EH (cell line): ENCODE results near the gene RC3H1.
"Not testable (repeated sequence)": the region's sequence is repeated elsewhere in the genome, so short reads cannot be mapped to it uniquely, and the experiment has no call there.

Source experiments
- DNase-seq: peaks from one replicate; pipeline ENCODE4 v3.0.0-alpha.2; 2015; ENCODE audit warnings: low read depth

The RC3H1 gene

DNA sequence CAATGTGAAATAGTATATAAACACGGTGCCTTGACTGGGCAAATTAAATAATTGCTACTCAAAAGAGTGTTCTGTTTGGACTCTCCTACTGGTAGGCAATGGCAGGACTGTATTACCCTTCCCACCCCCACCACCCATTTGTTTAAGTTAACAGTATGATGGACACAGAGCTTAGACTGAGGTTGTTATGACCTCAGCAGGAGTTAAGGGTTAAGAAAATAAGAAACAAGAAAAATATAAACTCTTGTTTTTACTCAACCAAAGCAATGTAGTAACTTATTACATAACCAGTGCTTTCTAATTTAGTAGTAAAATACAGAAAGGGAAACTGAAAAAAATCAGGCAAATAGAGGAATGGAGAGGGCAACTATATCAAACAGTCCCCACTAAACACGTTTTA is 85.1 kb downstream of the RC3H1 start:
- DNase-seq, result no peak

DNA sequence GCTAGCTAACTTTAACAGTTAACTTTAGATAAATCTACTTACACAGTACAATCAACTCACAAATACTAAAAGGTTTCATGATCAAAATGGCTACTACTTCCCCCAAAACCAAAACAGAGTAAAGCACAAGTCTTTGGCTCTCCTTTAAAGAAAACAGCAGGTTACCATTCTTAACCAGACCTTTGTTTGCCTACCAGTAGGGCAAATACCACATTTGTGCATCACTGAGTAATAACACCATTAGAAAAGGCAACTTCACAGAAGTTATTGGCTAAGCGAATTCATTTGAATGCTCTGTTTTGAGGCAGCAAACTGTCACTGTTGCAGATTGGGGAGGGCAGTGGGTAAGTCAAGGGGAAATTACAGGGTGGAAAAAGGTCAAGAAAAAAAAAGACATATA is 87.7 kb downstream of the RC3H1 start:
- no peak for DNase-seq

DNA sequence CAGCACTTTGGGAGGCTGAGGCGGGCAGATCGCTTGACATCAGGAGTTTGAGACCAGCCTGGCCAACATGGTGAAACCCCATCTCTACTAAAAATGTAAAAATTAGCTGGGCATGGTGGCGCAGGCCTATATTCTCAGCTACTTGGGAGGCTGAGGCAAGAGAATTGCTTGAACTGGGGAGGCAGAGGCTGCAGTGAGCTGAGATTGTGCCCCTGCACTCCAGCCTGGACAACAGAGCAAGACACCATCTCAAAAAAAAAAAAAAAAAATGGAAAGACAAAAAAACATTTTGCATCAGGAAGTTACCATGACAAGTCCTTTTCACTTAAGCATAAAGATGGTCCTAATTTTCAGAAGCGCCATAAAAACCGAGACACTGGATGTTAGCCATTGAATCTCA is 91.6 kb downstream of the RC3H1 start:
- DNase-seq, result not testable (repeated sequence)

DNA sequence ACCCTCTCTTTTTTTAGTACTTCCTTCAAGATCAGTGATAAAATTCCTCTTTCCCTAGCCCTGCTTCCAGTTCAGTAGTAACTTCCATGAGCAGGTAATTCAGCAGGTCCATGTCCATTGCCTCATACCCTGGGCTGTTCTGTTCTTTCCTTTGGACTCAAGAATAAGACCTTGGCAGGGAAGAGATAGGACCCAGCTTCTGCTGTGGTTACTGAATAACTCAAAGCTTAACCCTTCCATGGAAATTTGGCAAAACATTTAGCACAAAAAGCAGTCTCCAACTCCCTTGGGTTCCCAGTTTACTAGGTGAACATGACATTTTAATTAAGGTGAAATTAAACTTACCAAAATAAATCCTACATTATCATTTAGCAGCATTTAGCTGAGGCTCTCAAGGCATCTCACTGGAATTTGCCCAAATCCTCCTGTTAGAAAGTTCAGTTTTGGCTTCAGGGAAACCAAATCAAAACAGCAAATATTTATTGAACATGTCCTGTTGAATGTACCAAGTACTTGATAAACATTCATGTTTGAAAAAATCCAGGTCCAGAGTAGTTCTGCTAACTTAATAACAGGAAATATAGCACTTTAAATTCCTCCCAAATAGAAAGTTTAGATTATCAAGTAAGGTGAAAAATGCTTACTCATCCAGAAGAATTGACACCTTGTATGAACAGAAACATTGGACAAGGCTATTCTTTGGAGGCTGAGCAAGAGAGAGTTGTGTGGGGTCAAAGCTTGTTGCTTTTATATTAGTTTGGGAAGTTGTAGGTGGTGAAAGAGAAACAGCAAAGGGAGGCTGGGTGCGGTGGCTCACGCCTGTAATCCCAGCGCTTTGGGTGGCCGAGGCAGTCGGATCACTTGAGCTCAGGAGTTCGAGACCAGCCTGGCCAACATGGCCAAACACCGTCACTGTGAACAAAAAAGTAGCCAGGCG is 96.6 kb downstream of the RC3H1 start:
- DNase-seq, result no peak

DNA sequence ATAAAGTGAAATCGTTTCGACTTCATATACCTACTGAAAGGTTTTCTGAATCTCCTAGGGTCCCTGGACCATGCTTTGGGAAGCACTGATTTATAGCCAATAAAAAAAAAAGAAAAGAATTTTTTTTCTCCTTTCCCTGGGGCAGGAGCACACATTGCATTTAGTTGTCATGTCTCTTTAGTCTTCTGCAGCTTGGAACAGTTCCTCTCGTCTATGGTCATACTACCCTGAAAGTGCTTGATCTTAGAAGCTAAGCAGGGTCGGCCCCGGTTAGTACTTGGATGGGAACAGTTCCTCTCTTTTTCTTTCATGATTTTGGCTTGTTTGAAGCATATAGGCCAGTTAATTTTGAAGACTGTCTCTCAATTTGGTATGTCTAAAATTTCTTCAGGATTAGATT is 101.3 kb downstream of the RC3H1 start:
- no peak for DNase-seq

DNA sequence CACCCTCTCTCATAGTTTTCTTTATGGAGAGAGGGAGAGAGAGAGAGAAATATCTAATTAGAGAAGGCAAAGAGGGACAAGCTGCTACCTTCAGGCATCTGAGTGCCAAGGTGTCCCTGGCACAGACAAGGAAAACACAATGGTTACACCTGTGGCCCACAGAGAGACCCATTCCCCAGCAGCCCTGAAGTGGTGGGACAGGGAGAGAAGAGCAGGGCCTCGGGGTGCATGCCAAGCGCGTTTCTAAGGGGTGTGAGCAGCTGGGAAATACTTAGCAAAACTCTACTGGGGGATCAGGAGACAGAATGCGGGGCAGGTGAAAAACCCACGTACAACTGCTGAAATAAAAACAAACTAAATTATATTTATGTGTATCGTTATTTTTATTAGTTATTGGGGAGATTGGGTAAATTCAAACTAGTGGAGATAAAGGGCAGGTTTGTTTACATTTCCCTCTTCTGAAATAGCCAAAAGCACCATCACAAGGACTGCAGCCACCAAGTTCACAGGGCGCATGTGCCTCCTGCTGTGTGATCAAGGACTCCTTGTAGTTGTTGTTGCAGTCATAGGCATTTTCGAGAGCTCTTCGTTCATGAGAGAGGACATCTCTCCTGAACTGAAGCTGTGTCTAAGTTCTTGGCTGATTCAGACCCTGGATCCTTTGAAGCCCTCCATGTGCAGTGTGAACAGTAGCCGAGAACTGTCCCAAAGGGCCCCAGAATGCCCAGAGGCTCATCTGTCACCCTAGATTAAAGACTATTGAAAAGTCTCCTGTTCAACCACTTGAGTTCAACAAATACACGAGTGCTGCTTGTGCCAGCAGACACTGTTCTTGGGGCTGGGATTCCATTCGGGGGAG is 104.3 kb downstream of the RC3H1 start:
- DNase-seq, result no peak

DNA sequence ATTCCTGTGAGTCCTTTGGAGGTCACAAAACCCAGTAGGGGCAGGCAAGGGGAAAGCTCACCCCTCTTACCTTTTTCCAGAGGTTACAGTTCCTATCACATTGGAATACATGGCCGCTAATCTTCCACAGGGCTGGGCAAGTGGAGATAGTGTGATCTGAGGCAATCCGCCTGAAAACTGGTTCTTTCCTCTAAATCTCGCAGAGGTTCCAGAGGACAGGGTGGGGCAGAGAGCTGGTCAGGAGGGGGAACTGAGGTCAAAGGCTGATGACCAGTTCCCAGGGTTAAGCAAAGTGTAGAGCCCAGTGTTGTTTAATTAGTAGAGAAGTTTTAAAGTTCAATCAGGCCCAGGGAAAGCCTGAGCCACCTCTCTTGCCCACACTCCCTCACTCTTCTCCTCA is 105.0 kb downstream of the RC3H1 start, which contains the start of gene SERPINC1:
TSS of gene SERPINC1 (minus strand) at position 179 of the 400 bp plus-strand sequence. CDS start at position 111, 68 bp downstream.
- DNase-seq, result no peak

DNA sequence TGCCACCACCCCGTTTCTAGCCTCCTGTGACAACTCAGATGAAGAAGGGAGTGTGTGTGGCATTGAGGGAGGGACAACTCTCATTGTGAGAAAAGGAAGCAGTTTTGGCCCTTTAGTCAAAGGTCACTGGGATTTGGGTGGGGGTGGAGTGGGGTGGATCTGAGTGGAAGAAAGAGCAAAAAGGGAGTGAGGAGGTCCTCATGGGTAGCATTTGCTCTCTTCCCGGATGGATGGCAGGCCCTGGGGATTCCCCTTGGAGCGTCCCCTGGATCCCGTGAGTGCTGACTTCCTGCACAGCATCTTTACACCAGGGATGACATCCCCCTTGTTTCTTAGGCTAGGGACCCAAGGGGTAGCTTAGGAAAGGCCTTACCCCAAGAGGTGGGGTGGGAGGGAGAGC is 105.5 kb downstream of the RC3H1 start:
- no peak for DNase-seq

DNA sequence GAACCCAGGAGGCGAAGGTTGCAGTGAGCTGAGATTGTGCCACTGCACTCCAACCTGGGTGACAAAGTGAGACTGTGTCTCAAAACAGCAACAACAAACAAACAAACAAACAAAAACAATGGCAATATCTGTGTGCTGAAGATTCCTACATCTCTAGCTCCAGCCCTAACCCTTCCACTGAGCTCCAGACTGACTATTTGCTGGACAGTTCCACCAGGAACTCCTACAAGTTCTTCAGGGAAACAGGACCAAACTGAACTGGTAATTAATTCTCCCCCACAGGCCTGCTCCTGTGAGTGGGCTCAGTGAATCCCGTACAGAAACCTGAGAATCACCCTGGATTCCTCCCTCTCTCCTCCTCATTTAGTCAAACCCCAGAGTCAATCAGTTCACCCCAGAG is 106.6 kb downstream of the RC3H1 start:
- no peak for DNase-seq

DNA sequence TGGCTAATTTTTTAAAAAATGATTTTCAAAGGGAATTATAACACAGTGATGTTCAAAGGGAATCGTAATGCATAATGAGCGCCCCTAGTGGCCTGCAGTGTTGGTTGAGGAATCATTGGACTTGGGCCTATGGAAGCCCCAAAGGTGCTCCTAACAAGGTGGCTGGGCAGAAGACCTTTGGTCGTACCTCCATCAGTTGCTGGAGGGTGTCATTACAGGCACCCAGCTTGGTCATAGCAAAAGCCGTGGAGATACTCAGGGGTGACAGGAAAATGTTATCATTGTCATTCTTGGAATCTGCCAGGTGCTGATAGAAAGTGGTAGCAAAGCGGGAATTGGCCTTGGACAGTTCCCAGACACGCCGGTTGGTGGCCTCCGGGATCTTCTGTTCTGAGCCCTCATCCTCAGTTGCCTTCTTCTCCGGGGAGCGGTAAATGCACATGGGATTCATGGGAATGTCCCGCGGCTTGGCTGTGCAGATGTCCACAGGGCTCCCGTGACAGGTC is 107.7 kb downstream of the RC3H1 start:
- DNase-seq, result peak; percentile 9

DNA sequence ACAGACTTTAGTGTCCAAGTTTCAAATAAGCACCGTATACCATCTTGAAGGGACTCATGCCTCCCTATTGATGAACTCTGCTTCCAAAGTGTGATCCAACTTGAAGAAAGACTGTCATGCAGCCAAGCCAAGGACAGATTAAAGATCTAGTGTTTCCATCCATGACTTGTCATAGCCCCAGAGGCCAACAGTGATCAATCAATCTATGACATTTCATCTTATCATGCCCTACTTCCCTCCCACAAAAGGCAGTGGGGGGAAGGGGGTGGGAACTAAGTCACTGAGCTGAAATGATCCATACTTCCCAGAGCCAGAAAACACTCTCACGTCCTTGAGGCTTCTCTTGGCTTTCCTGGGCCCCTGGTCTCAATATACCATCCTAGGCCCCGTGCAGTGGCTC is 109.0 kb downstream of the RC3H1 start:
- DNase-seq, result no peak

DNA sequence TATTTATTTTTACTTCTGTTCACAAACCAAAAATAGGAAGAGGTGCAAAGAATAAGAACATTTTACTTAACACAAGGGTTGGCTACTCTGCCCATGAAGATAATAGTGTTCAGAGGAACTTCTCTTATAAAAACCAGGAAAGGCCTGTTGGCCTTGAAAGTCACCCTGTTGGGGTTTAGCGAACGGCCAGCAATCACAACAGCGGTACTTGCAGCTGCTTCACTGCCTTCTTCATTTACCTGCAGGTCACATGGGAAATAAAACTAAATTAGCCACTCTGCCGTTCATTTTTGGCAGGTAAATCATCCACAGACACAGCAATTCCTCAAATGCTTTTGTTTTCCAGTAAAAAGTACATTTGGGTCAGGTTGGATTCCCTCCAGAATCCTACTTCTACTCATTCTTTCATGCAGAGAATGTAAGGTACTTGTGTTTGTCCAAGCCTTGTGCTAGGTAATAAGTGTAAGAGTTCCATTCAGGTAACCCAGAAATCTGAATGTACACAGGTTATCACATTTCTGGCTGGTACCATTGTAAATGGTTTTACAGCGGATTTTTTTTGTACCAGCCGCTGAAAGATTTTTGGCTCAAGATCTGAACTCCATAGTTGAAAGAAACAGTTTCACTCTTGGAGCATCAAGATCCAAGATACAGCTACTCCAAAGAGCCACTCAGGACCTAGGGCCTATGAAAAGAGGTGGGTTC is 118.2 kb downstream of the RC3H1 start:
- DNase-seq, result no peak

DNA sequence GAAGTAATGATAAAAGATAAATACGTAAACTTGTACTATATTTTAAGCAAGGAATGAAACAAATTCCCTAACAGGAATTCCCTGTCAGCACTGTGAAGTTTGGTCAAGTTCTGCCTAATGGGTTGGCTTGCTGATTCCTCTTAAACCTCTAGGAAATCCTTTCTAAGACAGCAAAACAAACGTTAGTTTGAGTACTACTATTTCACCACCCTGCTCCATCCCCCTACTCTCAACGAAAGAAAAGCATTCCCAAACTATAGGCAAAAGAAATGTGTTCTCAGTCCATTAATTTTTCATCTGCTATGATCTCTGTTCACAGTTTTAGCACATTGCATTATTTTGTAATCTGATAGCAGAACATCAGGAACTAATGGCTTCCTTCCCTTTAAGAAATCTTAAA is 121.2 kb downstream of the RC3H1 start:
- no peak for DNase-seq

DNA sequence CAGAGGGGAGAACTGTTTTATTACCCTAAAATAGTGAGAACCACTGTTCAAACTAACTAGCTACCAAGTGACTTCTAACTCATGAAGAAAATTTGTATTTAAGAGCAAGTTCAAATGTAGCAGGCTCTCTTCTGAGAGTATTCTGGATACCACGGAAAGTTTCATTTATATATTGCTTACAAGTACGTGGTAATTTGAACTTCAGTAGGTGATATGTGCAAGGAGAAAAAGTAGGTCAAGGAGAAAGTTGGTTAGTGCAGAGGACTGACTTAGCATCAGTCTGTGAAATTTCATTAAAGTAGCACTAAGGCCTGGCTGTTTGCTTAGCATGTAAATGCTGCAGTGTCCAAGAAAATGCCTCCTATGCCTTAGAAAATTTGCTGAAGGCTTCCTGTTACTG is 121.7 kb downstream of the RC3H1 start:
- no peak for DNase-seq

DNA sequence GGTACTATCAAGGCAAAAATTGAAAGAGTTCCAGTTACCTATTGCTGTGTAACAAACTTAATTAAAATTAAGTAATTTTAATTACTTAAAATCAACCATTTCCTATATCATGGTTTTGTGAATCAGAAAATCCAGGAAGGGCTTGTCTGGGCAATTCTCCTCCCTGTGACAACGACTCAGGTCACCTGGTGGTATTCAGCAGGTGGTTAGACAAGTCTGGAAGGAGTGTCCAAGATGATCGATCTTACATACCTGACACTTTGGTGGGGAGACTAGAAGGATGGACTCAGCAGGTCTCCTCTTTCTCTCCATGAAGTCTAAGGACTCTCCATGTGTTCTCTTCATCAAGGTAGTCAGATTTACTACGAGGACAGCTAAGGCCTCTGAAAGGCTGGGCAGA is 128.0 kb downstream of the RC3H1 start:
- no peak for DNase-seq

DNA sequence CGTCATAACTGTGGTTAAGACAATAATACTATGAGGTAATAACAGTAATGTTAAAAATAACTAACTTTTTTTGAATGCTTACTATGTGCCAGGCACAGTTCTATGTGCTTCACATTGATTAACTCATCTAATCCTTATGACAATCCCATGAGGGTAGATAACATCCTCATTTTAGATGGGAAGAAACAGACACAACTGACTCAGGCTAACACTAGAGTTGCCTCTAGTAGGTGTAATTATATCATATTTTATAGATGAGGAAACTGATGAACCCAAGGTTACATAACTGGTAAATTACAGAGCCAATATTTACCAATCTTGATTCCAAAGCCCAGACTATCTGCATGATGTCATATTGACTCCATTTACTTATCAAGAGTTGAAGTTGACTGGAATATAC is 128.5 kb downstream of the RC3H1 start:
- no peak for DNase-seq

DNA sequence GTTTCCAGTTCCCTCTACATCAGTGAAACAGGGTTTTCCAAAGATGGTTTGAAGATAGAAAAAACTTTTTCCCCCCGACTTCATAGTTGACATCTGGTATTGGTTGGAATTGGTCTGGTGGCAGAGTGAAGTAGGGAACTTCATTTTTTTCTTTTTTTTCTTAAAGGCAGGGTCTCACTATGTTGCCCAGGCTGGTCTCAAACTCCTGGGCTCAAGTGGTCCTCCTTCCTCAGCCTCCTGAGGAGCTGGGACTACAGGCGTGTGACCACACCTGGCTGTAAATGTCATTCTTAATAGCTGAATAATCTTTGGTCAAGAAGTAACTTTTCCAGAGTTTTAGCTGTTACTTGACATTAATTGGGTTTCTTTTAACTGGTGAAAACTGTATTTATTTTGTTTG is 132.3 kb downstream of the RC3H1 start:
- no peak for DNase-seq

DNA sequence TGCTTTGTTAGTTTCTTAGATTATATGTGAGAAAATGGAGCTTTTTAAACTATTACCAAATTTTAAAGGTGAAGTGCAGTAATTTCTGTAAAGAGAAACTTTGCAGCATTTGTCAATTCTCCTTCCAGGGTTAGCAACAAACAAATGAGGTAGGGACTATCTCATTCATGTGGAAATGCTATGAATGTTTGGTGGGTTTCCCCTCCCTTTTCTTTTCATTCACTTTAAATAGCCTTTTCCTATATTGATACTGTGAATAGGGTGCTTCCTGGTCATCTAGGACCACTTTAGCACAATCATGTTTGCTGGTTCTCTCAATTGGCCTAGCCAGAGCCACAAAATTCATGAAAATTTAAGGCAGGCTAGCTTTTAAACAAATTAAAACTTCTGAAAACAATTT is 133.4 kb downstream of the RC3H1 start:
- DNase-seq, result no peak

DNA sequence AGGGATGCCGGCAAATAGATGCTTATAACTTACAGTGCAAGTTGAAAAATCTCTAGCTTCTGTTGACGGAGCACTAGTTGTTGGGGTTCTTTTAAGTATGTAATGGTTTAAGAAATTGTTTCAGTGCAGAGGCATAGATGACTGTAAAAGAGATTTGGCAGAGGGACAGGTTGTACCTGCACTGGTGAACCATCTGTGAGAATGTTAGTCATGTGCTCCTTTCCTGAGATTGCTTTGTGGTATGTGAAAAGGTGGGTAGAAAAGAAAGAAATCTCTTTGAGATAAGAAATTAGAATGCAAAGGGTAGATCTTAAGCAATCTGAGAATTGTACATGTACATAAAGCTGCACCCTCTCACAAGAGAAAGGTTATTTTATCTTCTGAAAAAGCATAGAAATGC is 134.5 kb downstream of the RC3H1 start:
- DNase-seq, result no peak

DNA sequence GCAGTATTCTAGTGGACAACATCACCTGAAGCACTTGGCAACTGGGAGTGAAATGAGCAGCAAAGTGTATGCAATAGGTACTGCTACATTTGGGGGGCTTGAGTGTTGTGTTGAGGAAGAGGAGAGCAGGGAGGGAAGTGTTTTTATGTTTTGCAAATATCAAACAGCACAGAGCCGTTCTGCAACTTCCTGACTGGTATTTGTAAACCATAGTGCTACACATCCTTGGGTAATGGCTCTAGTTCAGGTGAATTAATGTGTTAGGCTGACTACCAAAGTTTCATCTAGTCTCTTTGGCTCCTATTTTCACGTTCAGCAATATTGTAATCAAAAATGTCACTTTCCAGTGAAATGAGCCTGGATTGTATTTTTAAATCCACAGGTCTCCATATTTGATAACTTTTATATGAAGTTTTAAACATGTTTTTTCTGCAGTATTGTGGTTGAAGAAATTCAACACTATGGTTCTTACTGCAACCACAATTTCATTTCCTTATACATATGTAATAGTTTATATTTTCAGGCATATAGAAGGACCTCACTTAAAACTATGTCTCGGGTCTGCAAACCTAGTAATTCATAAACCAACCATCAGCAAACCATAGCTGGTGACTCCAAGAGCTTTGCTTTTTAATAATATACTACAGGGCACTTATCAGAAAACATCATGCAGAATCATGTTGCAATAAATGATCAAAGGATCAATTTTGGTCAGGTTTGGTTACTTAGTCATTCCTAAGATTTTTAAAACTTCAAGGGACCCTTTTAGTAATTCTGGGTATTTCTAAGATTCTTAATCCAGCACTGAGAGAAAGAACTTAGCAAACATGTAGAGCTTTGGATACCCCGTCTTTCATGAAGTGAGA is 135.2 kb downstream of the RC3H1 start:
- no peak for DNase-seq

DNA sequence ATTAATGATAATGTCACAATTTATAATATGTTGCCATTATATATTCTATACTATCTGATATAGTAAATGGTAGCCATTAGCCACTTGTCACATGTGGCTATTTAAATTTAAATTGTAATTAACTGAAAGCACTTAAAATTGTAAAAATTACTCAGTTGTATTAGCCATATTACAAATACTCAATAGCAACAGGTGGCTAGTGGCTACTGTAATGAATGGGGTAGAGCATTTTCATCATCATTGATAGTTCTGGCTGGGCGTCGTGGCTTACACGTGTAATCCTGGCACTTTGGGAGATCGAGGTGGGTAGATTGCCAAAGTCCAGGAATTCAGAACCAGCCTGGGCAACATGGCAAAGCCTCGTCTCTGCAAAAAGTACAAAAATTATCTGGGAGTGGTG is 137.5 kb downstream of the RC3H1 start:
- DNase-seq, result no peak
